CD14-positive monocyte (primary cell): Measurements from ENCODE around the gene ZBTB44. TPM values are rescaled to one million over a fixed set of nuclear protein-coding genes. Genes with fewer than 3 reads are reported as not detected.

Source experiments
- DNase-seq, 3 donors: peaks; one replicate each; pipeline ENCODE4 v3.0.0-alpha.2; 2011 to 2022
- H2AFZ ChIP-seq: 2 replicates; pipeline ENCODE4 v1.6.0; 2012; ENCODE audit warnings: mild to moderate bottlenecking, low read depth, low read length, inconsistent platforms; ENCODE audit not compliant: insufficient read depth, poor library complexity, severe bottlenecking
- H3K27ac ChIP-seq, 2 donors: 1 replicate in 1 of 2; 2 replicates in 1 of 2; pipeline ENCODE4 v1.5.1; 2012 to 2013; ENCODE audit warnings: low read length in 2 of 2, control low read depth in 1 of 2, inconsistent platforms in 1 of 2, low read depth in 1 of 2, mild to moderate bottlenecking in 1 of 2
- H3K27me3 ChIP-seq, 2 donors: one replicate each; pipeline versions ENCODE4 v1.6.0 to v1.6.1; 2011 to 2013; ENCODE audit warnings: low read length in 2 of 2; ENCODE audit not compliant: control insufficient read depth in 2 of 2, insufficient read depth in 2 of 2
- H3K36me3 ChIP-seq, 2 donors: replicated peaks in 1 of 2; 1 replicate in 1 of 2; 2 replicates in 1 of 2; pipeline versions ENCODE4 v1.5.1 to v1.6.1; 2012 to 2013; ENCODE audit warnings: low read length in 2 of 2, control low read depth in 1 of 2, inconsistent platforms in 1 of 2, mild to moderate bottlenecking in 1 of 2; ENCODE audit not compliant: insufficient read depth in 2 of 2, control insufficient read depth in 1 of 2
- H3K4me1 ChIP-seq, 2 donors: 1 replicate in 1 of 2; 2 replicates in 1 of 2; pipeline versions ENCODE4 v1.5.1 to v1.6.1; 2012 to 2013; ENCODE audit warnings: low read length in 2 of 2, control low read depth in 1 of 2, inconsistent platforms in 1 of 2, mild to moderate bottlenecking in 1 of 2, moderate library complexity in 1 of 2; ENCODE audit not compliant: insufficient read depth in 2 of 2, control insufficient read depth in 1 of 2
- H3K4me2 ChIP-seq: replicated peaks from 2 replicates; pipeline ENCODE3; 2012; ENCODE audit warnings: low read length, moderate library complexity, mild to moderate bottlenecking; ENCODE audit not compliant: poor library complexity, severe bottlenecking; ENCODE audit errors: extremely low read depth
- H3K4me3 ChIP-seq, 3 experiments: fragments of 200-600 bp in 1 of 3; sonication (generic) in 1 of 3; replicated peaks in 1 of 3; 1 replicate in 2 of 3; 2 replicates in 1 of 3; pipeline ENCODE4 v1.5.1; 2011 to 2013; ENCODE audit warnings: low read length in 3 of 3, mild to moderate bottlenecking in 3 of 3, control low read depth in 2 of 3, low read depth in 2 of 3, inconsistent platforms in 1 of 3, moderate library complexity in 1 of 3
- H3K79me2 ChIP-seq: 2 replicates; pipeline ENCODE4 v1.6.0; 2012; ENCODE audit warnings: mild to moderate bottlenecking, control low read depth, inconsistent platforms, low read length, moderate library complexity; ENCODE audit not compliant: insufficient read depth
- H3K9ac ChIP-seq: 2 replicates; pipeline ENCODE4 v1.6.0; 2017; ENCODE audit warnings: low read length, mild to moderate bottlenecking; ENCODE audit not compliant: insufficient read depth, poor library complexity, severe bottlenecking
- H3K9me3 ChIP-seq, 2 donors: replicated peaks in 1 of 2; 1 replicate in 1 of 2; 2 replicates in 1 of 2; pipeline versions ENCODE4 v1.5.1 to v1.6.1; 2012 to 2013; ENCODE audit warnings: low read length in 2 of 2, control low read depth in 1 of 2; ENCODE audit not compliant: control insufficient read depth in 1 of 2, insufficient read depth in 1 of 2
- H4K20me1 ChIP-seq: 2 replicates; pipeline ENCODE4 v1.6.0; 2012; ENCODE audit warnings: mild to moderate bottlenecking, low read length, control low read depth, moderate library complexity; ENCODE audit not compliant: insufficient read depth
- H3K27ac Mint-ChIP-seq, 7 donors: one replicate each; pipeline ENCODE4 v1.8.0; 2020; ENCODE audit warnings: mild to moderate bottlenecking in 7 of 7, mixed read lengths in 7 of 7, moderate library complexity in 6 of 7, inconsistent platforms in 2 of 7
- H3K27me3 Mint-ChIP-seq, 3 donors: one replicate each; pipeline ENCODE4 v1.8.0; 2021 to 2022; ENCODE audit warnings: low read depth in 3 of 3, mild to moderate bottlenecking in 3 of 3, mixed read lengths in 3 of 3, moderate library complexity in 3 of 3, inconsistent platforms in 1 of 3
- H3K36me3 Mint-ChIP-seq, 2 donors: one replicate each; pipeline ENCODE4 v1.8.0; 2020; ENCODE audit warnings: mixed read lengths in 2 of 2, inconsistent platforms in 1 of 2, mild to moderate bottlenecking in 1 of 2
- H3K4me1 Mint-ChIP-seq: one replicate; pipeline ENCODE4 v1.8.0; 2020; ENCODE audit warnings: mild to moderate bottlenecking, mixed read lengths
- H3K4me3 Mint-ChIP-seq, 2 donors: one replicate each; pipeline ENCODE4 v1.8.0; 2020; ENCODE audit warnings: mild to moderate bottlenecking in 2 of 2, mixed read lengths in 2 of 2, moderate library complexity in 1 of 2
- H3K9me3 Mint-ChIP-seq, 7 donors: one replicate each; pipeline ENCODE4 v1.8.0; 2020 to 2022; ENCODE audit warnings: mixed read lengths in 7 of 7, mild to moderate bottlenecking in 6 of 7, moderate library complexity in 6 of 7, inconsistent platforms in 2 of 7
- WGBS: methylation state at CpG from one replicate; pipeline ENCODE4 v1.1.5; 2013; ENCODE audit warnings: missing lambda C conversion rate; ENCODE audit not compliant: insufficient coverage; 5-methylcytosine and 5-hydroxymethylcytosine counted together
- intact Hi-C, 2 donors: fragments of 100-400 bp; cut with micrococcal nuclease; formaldehyde crosslinking; loops; one replicate each; pipeline versions ENCODE4 v1.15.0 to v1.15.1; 2023
- polyA plus RNA-seq, 3 donors: library from polyadenylated mRNA; depleted of rRNA in 1 of 3; unstranded in 2 of 3; stranded (reverse) in 1 of 3; fragments of 300-500 nt in 2 of 3; fragments of >200 nt in 1 of 3; fragmentation: Illumina TruSeq in 2 of 3; gene quantifications; 1 replicate in 2 of 3; 2 replicates in 1 of 3; pipeline ENCODE4 v1.2.3, GENCODE V29; 2012 to 2021
- TF ChIP-seq, protein P1 (sequence below): fragments of 200-600 bp; IDR thresholded peaks from one replicate; pipeline ENCODE4 v1.8.0; 2022; ENCODE audit warnings: antibody characterized with exemption, mild to moderate bottlenecking

The ZBTB44 gene
- polyA plus RNA-seq, 3 donors = 2.4 to 21.3 (median 2.7) TPM

DNA sequence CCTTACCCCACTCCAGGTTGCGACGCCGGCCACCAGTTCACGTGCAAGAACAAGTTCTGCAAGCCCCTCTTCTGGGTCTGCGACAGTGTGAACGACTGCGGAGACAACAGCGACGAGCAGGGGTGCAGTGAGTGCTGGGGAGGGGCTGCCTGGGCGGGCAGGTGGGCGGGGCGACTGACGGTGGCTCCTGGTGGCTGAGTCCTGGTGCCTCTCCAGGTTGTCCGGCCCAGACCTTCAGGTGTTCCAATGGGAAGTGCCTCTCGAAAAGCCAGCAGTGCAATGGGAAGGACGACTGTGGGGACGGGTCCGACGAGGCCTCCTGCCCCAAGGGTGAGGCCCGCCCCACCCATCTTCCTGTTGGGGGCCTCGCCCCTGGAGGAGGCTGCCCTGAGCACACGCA lies 116.4 kb downstream of the ZBTB44 start:
- Histone ChIP-seq H2AFZ (no peak overlapping the region), H3K4me3 (no peak overlapping the region), H3K9ac (no peak overlapping the region), H3K4me1 (peaks cover 16 to 19% of the 10 kb centered on the region in 2 donors), H3K27me3 (no peaks in the 10 kb centered on the region), H3K9me3 (peaks cover 0 to 2% of the 10 kb centered on the region in 2 donors), H3K36me3 (peaks cover 65 to 79% of the 10 kb centered on the region in 2 donors), H3K4me2 (no peak overlapping the region), H4K20me1 (no peaks in the 10 kb centered on the region), H3K27ac (no peak overlapping the region), H3K79me2 (no peaks in the 10 kb centered on the region)
- Mint-ChIP-seq H3K27me3 (peaks cover 0 to 5% (median 3%) of the 10 kb centered on the region in 3 donors), H3K27ac (no peak overlapping the region), H3K36me3 (peaks cover 72 to 89% of the 10 kb centered on the region in 2 donors), H3K4me1 (peaks cover 23% of the 10 kb centered on the region), H3K9me3 (peaks cover 0 to 8% (median 0%) of the 10 kb centered on the region in 7 donors), H3K4me3 (no peak overlapping the region)
- no peak for DNase-seq
- TF ChIP-seq, protein P1, sequence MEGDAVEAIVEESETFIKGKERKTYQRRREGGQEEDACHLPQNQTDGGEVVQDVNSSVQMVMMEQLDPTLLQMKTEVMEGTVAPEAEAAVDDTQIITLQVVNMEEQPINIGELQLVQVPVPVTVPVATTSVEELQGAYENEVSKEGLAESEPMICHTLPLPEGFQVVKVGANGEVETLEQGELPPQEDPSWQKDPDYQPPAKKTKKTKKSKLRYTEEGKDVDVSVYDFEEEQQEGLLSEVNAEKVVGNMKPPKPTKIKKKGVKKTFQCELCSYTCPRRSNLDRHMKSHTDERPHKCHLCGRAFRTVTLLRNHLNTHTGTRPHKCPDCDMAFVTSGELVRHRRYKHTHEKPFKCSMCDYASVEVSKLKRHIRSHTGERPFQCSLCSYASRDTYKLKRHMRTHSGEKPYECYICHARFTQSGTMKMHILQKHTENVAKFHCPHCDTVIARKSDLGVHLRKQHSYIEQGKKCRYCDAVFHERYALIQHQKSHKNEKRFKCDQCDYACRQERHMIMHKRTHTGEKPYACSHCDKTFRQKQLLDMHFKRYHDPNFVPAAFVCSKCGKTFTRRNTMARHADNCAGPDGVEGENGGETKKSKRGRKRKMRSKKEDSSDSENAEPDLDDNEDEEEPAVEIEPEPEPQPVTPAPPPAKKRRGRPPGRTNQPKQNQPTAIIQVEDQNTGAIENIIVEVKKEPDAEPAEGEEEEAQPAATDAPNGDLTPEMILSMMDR = no peak
- intact Hi-C loops = no loop called here
- 97% methylated on average over 17 of the region's 22 CpGs for WGBS

DNA sequence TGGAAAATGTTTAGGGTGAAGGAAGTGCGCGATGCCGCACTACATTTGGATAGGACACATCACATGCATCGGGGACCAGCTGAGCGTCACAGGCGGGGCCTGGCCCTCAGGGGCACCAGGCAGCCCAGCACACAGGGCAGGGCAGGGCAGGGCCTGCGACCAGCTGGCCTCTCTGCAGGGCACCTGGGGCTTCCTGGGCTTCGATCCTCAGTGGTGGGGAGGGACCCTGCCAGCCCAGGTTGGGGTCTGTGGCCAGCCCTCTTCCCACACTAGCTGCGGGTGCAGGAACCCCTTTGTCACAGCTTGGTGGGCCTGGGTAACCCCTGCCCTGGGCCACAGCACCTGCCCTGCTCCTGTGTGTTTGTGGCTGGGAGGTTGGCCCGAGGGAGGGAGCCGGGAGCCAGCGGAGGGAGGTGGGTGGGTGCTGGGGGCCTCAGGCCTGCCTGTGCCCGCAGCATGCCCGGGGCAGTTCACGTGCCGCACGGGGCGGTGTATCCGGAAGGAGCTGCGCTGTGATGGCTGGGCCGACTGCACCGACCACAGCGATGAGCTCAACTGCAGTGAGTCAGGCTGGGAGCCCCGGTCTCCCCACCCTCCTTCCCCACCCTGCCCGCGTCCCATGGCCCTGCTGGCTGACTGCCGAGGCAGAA lies 117.2 kb downstream of the ZBTB44 start:
- no peak overlapping the region for H3K27ac Mint-ChIP-seq
- 97% methylated on average over 11 of the region's 27 CpGs for WGBS
- H3K36me3 ChIP-seq = peaks cover 65 to 87% of the 10 kb centered on the region in 2 donors
- no peak overlapping the region for H2AFZ ChIP-seq
- H3K9ac ChIP-seq = no peak overlapping the region
- H3K9me3 Mint-ChIP-seq = peaks cover 0 to 8% (median 0%) of the 10 kb centered on the region in 7 donors
- no peaks in the 10 kb centered on the region for H3K27me3 ChIP-seq
- DNase-seq = no peak
- H3K36me3 Mint-ChIP-seq = peaks cover 74 to 92% of the 10 kb centered on the region in 2 donors
- peaks cover 0 to 2% of the 10 kb centered on the region in 2 donors for H3K9me3 ChIP-seq
- intact Hi-C loops = no loop called here
- no peaks in the 10 kb centered on the region for H4K20me1 ChIP-seq
- no peak overlapping the region for H3K4me3 ChIP-seq
- H3K27me3 Mint-ChIP-seq = peaks cover 0 to 5% (median 1%) of the 10 kb centered on the region in 3 donors
- H3K4me1 ChIP-seq = peaks cover 8 to 12% of the 10 kb centered on the region in 2 donors
- H3K27ac ChIP-seq = no peak overlapping the region
- no peak overlapping the region for H3K4me3 Mint-ChIP-seq
- peaks cover 15% of the 10 kb centered on the region for H3K4me1 Mint-ChIP-seq
- TF ChIP-seq, protein P1 = no peak
- no peak overlapping the region for H3K4me2 ChIP-seq
- H3K79me2 ChIP-seq = no peaks in the 10 kb centered on the region
